DND-41 (cell line): ENCODE results near the gene VWC2L.

Experiments used
- ATAC-seq: fragments of 200-7000 bp; cut with Tn5 transposase; 3 replicates; pipeline ENCODE4 v1.9.1; 2021; ENCODE audit warnings: low read depth; ENCODE audit not compliant: insufficient read depth
- DNase-seq: peaks from one replicate; pipeline ENCODE4 v3.0.0-alpha.2; 2020
- H2AFZ ChIP-seq: 2 replicates; pipeline ENCODE4 v1.6.0; 2012; ENCODE audit warnings: low read depth, low read length
- H3K27ac ChIP-seq: 2 replicates; pipeline ENCODE4 v1.5.1; 2012; ENCODE audit warnings: low read length, inconsistent platforms
- H3K27me3 ChIP-seq: fragments of 200-600 bp; sonication (generic); 2 replicates; pipeline ENCODE4 v1.6.0; 2012; ENCODE audit warnings: low read length, mild to moderate bottlenecking, inconsistent platforms; ENCODE audit not compliant: insufficient read depth, poor library complexity
- H3K36me3 ChIP-seq: 2 replicates; pipeline ENCODE4 v1.5.1; 2012; ENCODE audit warnings: low read length, inconsistent platforms; ENCODE audit not compliant: insufficient read depth
- H3K4me1 ChIP-seq: 2 replicates; pipeline ENCODE4 v1.5.1; 2012; ENCODE audit warnings: mild to moderate bottlenecking, low read length; ENCODE audit not compliant: insufficient read depth
- H3K4me2 ChIP-seq: 2 replicates; pipeline ENCODE4 v1.6.0; 2012; ENCODE audit warnings: mild to moderate bottlenecking, moderate library complexity, low read length, inconsistent platforms; ENCODE audit not compliant: insufficient read depth
- H3K4me3 ChIP-seq, 2 experiments: fragments of 200-600 bp in 1 of 2; shearing (Covaris generic) in 1 of 2; 2 replicates each; pipeline ENCODE4 v1.5.1; 2012 to 2016; ENCODE audit warnings: inconsistent platforms in 2 of 2, low read length in 2 of 2, mild to moderate bottlenecking in 2 of 2, low read depth in 1 of 2, moderate library complexity in 1 of 2
- H3K79me2 ChIP-seq: 2 replicates; pipeline ENCODE4 v1.6.0; 2012; ENCODE audit warnings: low read length, inconsistent platforms; ENCODE audit not compliant: insufficient read depth
- H3K9ac ChIP-seq: 2 replicates; pipeline ENCODE4 v1.6.0; 2012; ENCODE audit warnings: low read depth, mild to moderate bottlenecking, inconsistent platforms, low read length, moderate library complexity
- H3K9me3 ChIP-seq: 2 replicates; pipeline ENCODE4 v1.5.1; 2012; ENCODE audit warnings: low read length, moderate library complexity, mild to moderate bottlenecking, inconsistent platforms; ENCODE audit not compliant: insufficient read depth, severe bottlenecking
- H4K20me1 ChIP-seq: 2 replicates; pipeline ENCODE4 v1.6.0; 2012; ENCODE audit warnings: low read length; ENCODE audit not compliant: insufficient read depth
- EZH2 ChIP-seq: IDR thresholded peaks from 3 replicates; pipeline ENCODE4 v1.6.1; 2012; ENCODE audit warnings: borderline replicate concordance, low read depth, mild to moderate bottlenecking, moderate library complexity, low read length, inconsistent platforms; ENCODE audit not compliant: severe bottlenecking
- TF ChIP-seq, protein P1 (sequence below): IDR thresholded peaks from 2 replicates; pipeline ENCODE4 v1.5.1; 2012; ENCODE audit warnings: borderline replicate concordance, low read length, moderate library complexity, mild to moderate bottlenecking; ENCODE audit not compliant: poor library complexity, severe bottlenecking; ENCODE audit errors: extremely low read depth

VWC2L gene

GRCh38 chr2:214379227-214379626, 31.6 kb upstream of the VWC2L start:
- ATAC-seq (no peak), DNase-seq (no peak)
- Histone ChIP-seq H3K79me2 (no peaks in the 10 kb centered on the region), H3K4me1 (peaks cover 13% of the 10 kb centered on the region), H3K27me3 (no peaks in the 10 kb centered on the region), H3K9ac (no peak overlapping the region), H3K36me3 (no peaks in the 10 kb centered on the region), H2AFZ (no peak overlapping the region), H3K27ac (no peak overlapping the region), H3K9me3 (no peaks in the 10 kb centered on the region), H3K4me3 (no peak overlapping the region), H4K20me1 (no peaks in the 10 kb centered on the region), H3K4me2 (no peak overlapping the region)
- TF ChIP-seq, protein P1, sequence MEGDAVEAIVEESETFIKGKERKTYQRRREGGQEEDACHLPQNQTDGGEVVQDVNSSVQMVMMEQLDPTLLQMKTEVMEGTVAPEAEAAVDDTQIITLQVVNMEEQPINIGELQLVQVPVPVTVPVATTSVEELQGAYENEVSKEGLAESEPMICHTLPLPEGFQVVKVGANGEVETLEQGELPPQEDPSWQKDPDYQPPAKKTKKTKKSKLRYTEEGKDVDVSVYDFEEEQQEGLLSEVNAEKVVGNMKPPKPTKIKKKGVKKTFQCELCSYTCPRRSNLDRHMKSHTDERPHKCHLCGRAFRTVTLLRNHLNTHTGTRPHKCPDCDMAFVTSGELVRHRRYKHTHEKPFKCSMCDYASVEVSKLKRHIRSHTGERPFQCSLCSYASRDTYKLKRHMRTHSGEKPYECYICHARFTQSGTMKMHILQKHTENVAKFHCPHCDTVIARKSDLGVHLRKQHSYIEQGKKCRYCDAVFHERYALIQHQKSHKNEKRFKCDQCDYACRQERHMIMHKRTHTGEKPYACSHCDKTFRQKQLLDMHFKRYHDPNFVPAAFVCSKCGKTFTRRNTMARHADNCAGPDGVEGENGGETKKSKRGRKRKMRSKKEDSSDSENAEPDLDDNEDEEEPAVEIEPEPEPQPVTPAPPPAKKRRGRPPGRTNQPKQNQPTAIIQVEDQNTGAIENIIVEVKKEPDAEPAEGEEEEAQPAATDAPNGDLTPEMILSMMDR, result no peak
- no peak for TF ChIP-seq EZH2

DNA sequence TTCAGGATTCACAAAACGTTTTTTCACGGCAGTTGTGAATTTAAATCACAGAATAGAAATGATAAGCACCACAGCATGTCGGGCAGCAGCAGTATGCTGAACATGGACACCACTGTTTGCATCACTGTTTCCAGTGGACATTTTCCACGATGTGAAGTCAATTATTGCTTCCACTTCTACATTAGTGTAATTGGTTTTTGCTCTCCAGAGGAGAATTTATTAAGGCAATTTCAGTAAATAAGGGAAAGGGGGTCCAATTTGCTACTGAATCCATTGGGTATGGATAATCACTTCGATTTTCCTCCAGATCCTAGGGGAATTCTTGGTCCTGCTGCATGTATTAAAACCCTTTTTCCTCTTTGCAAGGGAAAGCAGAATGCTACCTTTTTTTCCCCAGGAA, 30.2 kb upstream of the VWC2L start:
- Histone ChIP-seq H3K4me3 (no peak overlapping the region), H3K9me3 (no peaks in the 10 kb centered on the region), H3K9ac (no peak overlapping the region), H3K27me3 (no peaks in the 10 kb centered on the region), H3K4me1 (peaks cover 13% of the 10 kb centered on the region), H3K79me2 (no peaks in the 10 kb centered on the region), H4K20me1 (no peaks in the 10 kb centered on the region), H3K36me3 (no peaks in the 10 kb centered on the region), H3K27ac (no peak overlapping the region), H3K4me2 (no peak overlapping the region), H2AFZ (no peak overlapping the region)
- DNase-seq, result no peak
- TF ChIP-seq, protein P1, result no peak
- no peak for TF ChIP-seq EZH2
- ATAC-seq, result no peak

GRCh38 chr2:214382229-214382628, 28.6 kb upstream of the VWC2L start:
- DNase-seq (no peak), ATAC-seq (no peak)

More at GRCh38 chr2:214382229-214382628, 28.6 kb upstream of the VWC2L start:
- H3K4me2 ChIP-seq, result no peak overlapping the region
- TF ChIP-seq EZH2, result no peak
- TF ChIP-seq, protein P1, result no peak
- H3K79me2 ChIP-seq, result no peaks in the 10 kb centered on the region
- no peaks in the 10 kb centered on the region for H3K9me3 ChIP-seq
- no peaks in the 10 kb centered on the region for H3K36me3 ChIP-seq
- H4K20me1 ChIP-seq, result no peaks in the 10 kb centered on the region
- no peak overlapping the region for H3K4me3 ChIP-seq
- no peak overlapping the region for H3K9ac ChIP-seq
- H3K4me1 ChIP-seq, result peaks cover 4% of the 10 kb centered on the region
- H3K27ac ChIP-seq, result no peak overlapping the region
- H2AFZ ChIP-seq, result no peak overlapping the region
- no peaks in the 10 kb centered on the region for H3K27me3 ChIP-seq
